HCT116 (cell line): ENCODE measurements around the gene ADRA1B.

Source experiments
- CEBPB ChIP-seq: IDR thresholded peaks from 2 replicates; pipeline ENCODE4 v1.6.1; 2012; ENCODE audit warnings: low read depth
- EZH2 ChIP-seq: fragments of 200-600 bp; sonication (generic); IDR thresholded peaks from 2 replicates; pipeline ENCODE4 v1.6.1; 2017; ENCODE audit warnings: antibody characterized with exemption, mixed run types
- POLR2A ChIP-seq: IDR thresholded peaks from 2 replicates; pipeline ENCODE4 v1.7.0; 2011; ENCODE audit warnings: borderline replicate concordance; ENCODE audit not compliant: insufficient read depth, insufficient read length; ENCODE audit errors: extremely low read depth
- POLR2AphosphoS5 ChIP-seq: IDR thresholded peaks from 2 replicates; pipeline ENCODE4 v1.6.1; 2011; ENCODE audit warnings: mild to moderate bottlenecking, low read depth, low read length, moderate library complexity
- SIN3A ChIP-seq: IDR thresholded peaks from 2 replicates; pipeline ENCODE4 v1.6.1; 2012; ENCODE audit warnings: low read depth
- TF ChIP-seq, protein P1 (sequence below), 3 experiments: fragments of 200-600 bp in 1 of 3; sonication (generic) in 1 of 3; IDR thresholded peaks in 2 of 3; conservative IDR thresholded peaks in 1 of 3; 2 replicates each; pipeline ENCODE4 v1.5.1; 2012 to 2017; ENCODE audit warnings: low read depth in 2 of 3, low read length in 2 of 3, antibody characterized with exemption in 1 of 3, borderline replicate concordance in 1 of 3, control low read depth in 1 of 3, mild to moderate bottlenecking in 1 of 3, mixed read lengths in 1 of 3, mixed run types in 1 of 3, moderate library complexity in 1 of 3; ENCODE audit not compliant: insufficient read depth in 1 of 3
- TF ChIP-seq, protein P2 (sequence below): IDR thresholded peaks from 2 replicates; pipeline ENCODE4 v1.6.1; 2012
- TF ChIP-seq, protein P3 (sequence below): IDR thresholded peaks from 2 replicates; pipeline ENCODE4 v1.6.1; 2012
- TF ChIP-seq, protein P4 (sequence below): IDR thresholded peaks from 2 replicates; pipeline ENCODE4 v1.6.1; 2012; ENCODE audit warnings: low read depth

DNA sequence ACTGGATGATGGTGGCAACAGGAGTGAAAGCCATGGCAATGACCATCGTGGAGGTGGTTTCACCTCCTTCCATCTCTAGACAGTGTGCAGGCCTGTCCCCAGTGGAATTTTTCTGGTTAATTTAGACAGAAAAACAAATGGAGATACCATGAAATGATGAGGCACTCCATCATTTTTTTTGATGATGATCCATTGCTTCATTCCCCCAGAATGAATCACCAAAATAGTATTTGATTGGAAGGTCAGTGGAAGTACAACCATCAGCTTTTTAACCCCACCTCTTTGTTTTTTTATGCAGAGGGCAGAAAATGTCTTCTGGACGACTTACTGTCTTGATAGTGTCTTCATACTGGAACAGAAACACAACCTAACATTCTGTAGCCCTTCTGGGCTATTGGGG is 42.6 kb upstream of the ADRA1B start:
- TF ChIP-seq EZH2 (no peak), CEBPB (no peak), SIN3A (no peak), POLR2AphosphoS5 (no peak), POLR2A (no peak)
- TF ChIP-seq, protein P1, sequence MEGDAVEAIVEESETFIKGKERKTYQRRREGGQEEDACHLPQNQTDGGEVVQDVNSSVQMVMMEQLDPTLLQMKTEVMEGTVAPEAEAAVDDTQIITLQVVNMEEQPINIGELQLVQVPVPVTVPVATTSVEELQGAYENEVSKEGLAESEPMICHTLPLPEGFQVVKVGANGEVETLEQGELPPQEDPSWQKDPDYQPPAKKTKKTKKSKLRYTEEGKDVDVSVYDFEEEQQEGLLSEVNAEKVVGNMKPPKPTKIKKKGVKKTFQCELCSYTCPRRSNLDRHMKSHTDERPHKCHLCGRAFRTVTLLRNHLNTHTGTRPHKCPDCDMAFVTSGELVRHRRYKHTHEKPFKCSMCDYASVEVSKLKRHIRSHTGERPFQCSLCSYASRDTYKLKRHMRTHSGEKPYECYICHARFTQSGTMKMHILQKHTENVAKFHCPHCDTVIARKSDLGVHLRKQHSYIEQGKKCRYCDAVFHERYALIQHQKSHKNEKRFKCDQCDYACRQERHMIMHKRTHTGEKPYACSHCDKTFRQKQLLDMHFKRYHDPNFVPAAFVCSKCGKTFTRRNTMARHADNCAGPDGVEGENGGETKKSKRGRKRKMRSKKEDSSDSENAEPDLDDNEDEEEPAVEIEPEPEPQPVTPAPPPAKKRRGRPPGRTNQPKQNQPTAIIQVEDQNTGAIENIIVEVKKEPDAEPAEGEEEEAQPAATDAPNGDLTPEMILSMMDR (IDR thresholded peaks at IDR 0.05 in 2 of 3, conservative IDR thresholded peaks at IDR 0.05 in 1 of 3; ENCODE audit: borderline replicate concordance in 1 of 3, insufficient read depth in 1 of 3, low read depth in 2 of 3, low read length in 2 of 3): no peak
- TF ChIP-seq, protein P2, sequence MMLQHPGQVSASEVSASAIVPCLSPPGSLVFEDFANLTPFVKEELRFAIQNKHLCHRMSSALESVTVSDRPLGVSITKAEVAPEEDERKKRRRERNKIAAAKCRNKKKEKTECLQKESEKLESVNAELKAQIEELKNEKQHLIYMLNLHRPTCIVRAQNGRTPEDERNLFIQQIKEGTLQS: no peak
- TF ChIP-seq, protein P3, sequence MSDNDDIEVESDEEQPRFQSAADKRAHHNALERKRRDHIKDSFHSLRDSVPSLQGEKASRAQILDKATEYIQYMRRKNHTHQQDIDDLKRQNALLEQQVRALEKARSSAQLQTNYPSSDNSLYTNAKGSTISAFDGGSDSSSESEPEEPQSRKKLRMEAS: no peak
- TF ChIP-seq, protein P4, sequence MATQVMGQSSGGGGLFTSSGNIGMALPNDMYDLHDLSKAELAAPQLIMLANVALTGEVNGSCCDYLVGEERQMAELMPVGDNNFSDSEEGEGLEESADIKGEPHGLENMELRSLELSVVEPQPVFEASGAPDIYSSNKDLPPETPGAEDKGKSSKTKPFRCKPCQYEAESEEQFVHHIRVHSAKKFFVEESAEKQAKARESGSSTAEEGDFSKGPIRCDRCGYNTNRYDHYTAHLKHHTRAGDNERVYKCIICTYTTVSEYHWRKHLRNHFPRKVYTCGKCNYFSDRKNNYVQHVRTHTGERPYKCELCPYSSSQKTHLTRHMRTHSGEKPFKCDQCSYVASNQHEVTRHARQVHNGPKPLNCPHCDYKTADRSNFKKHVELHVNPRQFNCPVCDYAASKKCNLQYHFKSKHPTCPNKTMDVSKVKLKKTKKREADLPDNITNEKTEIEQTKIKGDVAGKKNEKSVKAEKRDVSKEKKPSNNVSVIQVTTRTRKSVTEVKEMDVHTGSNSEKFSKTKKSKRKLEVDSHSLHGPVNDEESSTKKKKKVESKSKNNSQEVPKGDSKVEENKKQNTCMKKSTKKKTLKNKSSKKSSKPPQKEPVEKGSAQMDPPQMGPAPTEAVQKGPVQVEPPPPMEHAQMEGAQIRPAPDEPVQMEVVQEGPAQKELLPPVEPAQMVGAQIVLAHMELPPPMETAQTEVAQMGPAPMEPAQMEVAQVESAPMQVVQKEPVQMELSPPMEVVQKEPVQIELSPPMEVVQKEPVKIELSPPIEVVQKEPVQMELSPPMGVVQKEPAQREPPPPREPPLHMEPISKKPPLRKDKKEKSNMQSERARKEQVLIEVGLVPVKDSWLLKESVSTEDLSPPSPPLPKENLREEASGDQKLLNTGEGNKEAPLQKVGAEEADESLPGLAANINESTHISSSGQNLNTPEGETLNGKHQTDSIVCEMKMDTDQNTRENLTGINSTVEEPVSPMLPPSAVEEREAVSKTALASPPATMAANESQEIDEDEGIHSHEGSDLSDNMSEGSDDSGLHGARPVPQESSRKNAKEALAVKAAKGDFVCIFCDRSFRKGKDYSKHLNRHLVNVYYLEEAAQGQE: no peak
